ENCODE results near the gene PEX5.

The PEX5 gene

DNA sequence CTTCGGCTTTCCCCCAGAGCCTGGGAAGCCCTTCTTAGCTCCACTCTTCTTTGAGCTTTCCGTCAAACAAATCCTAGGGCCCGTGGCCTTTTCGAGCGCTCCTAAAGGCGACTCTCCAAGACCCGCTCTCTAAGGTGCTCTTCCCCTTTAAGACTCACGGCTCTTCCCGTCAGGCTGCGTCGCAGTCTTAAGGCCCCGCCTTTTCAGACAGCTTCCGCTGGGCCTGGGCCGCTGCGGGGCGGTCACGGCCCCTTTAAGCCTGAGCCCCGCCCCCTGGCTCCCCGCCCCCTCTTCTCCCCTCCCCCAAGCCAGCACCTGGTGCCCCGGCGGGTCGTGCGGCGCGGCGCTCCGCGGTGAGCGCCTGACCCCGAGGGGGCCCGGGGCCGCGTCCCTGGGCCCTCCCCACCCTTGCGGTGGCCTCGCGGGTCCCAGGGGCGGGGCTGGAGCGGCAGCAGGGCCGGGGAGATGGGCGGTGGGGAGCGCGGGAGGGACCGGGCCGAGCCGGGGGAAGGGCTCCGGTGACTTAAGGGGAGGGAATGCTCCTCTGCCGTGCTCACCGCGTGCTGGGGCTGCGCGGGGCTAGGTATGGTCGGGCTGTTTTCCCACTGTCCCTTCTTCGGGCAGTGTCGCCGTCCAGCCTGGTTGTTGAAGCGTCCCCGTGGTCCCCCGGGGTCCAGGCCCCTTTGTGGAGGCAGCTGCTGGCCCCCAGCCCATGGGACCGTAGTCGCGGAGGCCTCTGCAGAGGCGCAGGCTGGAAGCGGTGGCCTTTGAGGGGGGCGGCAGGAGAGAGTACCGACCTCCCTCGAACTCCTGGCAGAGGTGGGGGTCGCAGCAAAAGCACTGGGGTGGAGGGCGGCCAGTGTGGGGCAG lies at the start of gene PEX5:
Gene PEX5 (plus strand): TSS at position 289 of the 870 bp plus-strand sequence. CDS start 692 bp downstream, outside the sequence.
- peak; percentile 84 to 88 for DNase-seq

DNA sequence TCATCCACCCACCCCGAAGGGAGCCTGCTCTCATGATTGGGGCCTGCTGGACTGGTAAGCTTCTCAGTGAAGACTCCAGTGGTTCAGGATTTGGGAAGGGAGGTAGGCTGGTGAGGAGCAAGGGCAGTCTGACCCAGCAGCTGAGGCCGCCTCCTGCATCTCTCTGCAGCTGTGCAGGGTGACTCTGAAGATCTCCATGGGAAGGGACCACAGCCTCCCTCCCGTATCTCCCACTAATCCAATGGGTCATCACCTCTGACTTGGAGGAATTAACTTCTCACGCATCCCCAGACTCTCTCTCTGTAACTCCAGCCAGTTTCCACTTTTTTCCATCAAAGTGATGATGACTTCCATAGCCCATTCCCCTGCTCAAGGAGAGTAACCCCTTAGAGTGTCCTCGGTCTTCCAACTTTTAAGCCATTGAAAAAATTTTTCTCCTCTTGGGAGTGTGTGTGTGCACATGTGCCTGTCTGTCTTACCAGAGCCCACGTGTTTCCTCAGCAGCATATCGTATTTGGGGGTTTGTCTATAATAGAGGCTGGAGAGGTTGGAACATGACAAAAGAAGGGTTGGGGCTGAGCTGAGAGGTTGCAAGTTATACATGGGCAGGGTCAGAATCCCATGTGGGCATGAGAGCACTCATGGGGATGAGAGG lies 48.0 kb upstream of the PEX5 start:
- DNase-seq: no peak

DNA sequence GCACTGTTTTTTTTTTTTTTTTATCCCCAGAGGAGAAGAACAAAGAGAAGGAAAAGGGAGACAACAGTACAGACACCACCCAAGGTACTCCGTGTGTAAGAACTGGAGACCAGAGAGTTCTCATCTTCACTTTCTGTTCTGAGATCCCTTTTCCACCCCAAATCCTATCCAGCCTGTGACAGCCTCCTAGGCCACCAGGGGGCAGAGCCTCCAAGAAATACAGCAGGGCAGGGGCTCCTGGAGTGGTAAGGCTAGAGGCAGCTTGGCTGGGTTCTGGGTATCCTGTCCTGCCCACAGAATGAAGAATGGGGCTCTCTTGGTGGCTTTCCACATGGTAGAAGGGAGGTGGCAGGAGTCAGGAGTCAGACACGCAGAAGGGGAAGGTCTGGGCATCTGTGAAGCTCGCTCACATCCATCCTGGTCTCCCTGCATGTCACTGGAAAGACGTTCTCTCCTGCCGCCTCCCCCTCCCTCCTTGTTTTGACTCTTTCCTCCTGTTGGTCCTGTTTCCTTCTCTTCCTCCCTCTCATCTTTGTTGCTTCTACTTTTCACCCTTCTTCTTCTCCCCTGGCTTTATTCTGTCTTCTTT lies 47.3 kb upstream of the PEX5 start:
- peak; percentile 72 to 74 for DNase-seq

DNA sequence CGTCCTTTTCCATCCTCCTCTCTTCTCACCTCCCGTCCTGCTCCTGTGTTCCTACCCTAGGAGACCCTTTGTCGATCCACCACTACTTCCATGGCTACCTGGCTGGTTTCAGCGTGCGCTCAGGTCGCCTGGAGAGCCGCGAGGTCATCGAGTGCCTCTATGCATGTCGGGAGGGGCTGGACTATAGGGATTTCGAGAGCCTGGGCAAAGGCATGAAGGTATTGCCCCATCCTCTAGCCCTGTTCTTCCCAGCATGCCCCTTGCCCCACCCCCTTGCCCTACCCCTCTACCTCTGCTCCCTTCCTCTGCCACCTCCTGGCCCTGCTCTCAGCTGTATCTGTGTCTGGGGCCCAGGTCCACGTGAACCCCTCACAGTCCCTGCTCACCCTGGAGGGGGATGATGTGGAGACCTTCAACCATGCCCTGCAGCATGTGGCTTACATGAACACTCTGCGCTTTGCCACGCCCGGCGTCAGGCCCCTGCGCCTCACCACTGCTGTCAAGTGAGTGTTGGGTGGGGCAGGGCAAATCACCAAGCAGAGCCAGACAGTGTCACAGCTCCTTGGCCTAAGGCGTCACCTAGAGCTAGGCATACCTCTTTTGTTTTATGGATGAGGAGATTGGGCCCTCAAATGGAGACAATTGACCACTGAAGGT lies 46.5 kb upstream of the PEX5 start:
- DNase-seq: no peak

DNA sequence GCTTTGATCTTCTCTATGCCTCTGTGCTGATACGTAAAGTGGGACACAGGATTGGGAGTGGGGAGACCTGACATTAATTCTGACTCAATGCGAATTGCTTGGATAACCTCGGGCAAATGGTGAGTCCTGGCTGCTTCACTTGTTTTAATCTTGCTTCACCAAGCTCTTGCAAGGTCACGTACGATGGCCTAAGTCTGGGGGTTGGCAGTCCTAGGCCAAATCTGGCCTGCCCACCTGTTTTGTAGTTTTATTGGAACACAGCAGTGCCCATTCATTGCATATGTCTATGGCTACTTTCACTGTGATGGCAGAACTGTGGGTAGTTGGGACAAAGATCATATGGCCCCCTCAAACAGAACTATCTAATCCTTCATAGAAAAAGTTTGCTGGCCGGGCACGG lies 45.9 kb upstream of the PEX5 start:
- DNase-seq: no peak

DNA sequence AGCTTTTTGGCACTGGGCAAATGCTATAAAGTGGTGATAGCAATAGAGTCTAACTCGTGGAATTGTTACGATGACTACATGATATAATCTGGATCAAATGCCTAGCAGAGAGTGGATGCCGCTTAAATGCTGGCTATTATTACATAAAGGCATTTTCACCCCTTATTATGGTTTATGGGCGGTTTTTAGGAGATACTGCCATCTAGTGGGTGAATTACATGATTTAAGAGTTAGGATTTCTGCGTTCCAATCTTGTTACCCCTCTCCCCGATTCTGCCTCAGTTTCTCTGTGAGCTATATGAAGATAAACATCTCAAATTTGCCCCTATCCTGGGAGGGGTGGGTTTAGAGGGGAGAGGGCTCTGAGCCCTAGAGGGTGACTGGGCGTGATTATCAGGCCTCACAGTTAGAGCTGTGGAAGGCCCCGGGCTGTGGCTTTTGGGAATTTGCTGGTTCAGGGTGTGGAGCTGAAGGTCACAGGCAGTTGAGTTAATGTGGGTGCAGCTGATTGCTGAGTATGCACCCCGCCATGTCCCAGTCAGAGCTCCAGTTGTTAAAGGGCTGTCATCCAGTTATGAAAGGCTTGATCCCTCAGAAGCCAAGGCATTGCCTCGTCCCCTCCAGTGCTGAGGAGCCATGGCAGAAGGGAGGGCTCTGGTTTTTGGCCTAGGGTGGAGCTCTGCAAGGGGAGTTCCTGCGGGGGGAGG lies 44.9 kb upstream of the PEX5 start:
- no peak for DNase-seq

DNA sequence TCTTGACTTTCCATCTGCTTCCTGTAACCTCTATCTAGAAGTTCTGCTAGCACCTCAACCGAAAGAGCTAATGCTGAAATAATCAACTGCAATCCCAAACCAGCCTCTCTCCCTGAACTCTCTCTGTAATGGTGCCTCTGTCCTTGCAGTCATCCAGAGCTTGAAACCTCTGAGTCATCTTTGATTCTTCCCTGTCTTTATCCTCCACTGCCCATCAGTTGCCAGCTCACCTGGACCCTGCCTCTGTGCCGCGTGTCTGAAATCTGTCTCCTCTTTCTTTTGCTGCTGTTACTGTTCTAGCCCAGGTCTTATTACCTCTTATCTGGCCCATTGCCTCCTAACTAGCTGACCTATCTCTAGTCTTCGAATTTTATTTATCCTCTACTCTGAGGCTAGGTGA lies 43.8 kb upstream of the PEX5 start:
- no peak for DNase-seq

DNA sequence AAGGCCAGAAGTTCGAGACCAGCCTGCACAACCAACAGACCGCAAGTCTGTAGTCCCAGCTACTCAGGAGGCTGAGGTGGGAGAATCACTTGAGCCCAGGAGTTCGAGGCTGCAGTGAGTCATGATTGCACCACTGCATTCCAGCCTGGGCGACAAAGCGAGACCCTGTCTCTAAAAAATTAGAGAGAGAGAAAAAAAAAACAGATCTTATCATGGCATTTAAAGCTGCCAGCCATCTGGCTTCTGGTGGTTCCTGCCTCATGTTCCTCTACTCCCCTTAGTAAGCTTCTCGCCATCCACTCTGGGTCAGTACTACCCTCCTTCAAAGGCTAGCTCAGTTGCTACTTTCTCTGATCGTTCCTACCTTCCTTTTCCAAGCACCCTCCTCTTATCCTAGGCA lies 43.3 kb upstream of the PEX5 start:
- no peak for DNase-seq

DNA sequence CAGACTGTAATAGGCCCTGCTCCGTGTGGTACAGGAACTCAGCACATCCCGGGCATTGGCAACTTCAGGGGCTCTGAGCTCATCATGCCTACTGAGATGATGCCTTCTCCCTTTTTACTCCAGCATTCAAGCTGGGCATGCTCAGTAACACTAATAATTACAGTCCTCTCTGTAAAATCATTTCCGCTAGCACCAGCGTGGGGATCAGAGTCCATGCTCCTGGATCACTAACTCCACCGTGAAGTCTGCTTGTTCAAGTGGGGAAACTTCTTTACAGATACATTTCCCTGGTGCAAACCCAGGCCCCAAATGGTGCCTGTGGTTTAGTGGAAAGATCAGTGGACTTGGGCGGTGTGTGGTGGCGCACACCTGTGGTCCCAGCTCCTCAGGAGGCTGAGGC lies 42.6 kb upstream of the PEX5 start:
- no peak for DNase-seq

DNA sequence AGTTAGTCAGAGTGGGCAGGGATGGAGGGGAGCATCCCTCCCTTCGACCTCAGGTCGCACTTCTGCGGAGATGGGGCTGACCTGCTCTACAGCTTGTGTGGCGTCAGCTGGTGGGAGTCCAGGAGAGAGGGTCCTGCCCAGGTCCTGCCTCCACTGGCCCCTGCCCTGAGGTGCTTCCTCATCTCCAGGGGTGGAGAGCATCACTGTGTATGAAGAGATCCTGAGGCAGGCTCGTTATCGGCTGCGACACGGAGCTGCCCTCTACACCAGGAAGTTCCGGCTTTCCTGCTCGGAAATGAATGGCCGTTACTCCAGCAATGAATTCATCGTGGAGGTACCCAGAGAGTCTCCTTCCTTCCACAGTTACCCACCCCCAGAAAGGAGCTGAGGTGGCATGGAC lies 39.1 kb upstream of the PEX5 start:
- no peak for DNase-seq

DNA sequence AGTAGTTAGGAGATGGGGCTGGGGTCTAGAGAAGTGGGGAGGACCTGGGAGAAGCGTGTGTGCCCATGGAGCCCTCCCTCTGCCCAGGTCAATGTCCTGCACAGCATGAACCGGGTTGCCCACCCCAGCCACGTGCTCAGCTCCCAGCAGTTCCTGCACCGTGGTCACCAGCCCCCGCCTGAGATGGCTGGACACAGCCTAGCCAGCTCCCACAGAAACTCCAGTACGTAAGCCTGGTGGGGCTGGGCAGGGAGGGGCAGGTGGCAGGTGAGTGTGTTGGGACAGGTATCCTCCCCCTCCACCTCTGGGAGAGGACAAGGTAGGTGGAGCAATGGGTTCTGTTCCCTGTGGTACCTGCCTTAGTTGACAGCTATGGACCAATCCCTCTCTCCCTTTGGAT lies 38.6 kb upstream of the PEX5 start:
- no peak for DNase-seq

DNA sequence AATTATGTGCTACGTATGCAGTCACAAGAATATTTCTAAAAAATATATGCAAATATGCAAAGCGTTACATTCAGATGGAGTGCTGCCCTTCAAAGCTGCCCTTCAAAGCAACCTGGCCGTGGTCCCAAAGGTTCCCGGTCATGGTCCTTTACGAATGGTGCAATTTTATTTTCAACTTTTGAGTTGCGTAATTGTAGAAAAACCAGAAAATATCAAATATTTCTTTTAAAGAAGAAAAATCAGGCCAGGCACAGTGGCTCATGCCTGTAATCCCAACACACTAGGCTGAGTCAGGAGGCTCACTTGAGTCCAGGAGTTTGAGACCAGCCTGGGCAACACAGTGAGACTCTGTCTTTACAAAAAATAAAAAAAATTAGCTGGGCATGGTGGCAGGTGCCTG lies 38.0 kb upstream of the PEX5 start:
- DNase-seq: no peak

DNA sequence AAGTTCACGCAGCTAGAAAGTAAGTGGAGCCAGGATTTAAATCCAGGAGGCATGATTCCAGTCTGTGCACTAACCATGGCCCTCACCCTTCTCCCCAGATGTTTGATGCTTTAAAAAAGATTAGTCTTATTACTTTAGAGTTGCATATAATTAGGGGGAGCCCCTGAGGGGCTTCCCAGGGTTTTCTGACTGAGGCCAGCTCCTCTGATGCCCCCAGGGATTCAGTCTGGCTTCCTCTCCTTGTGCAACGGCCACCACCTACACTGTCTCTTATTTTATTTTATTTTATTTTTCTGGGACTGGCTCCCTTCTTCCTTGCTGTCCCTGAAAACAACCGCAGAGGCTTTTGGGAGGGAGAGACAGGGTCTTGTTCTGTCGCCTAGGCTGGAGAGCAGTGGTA lies 36.7 kb upstream of the PEX5 start:
- DNase-seq: no peak

DNA sequence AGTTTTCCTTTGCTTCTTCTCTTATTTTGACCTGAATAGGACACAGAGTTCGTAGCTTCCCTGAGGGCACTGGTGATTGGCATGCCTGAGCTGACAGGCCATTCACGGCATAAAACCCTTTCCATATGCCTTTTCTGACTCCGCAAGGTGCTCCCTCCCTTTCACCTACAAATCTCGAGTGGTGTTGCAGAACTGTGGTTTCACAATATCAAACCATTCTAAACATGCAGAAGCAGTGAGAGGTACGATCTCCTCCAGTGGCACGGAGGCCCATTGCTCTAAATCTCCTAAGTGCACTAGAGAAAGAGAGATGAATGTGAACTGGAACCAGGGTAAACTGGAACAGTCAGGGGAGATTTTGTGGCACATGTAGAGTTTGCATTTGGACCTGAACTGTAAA lies 35.4 kb upstream of the PEX5 start:
- no peak for DNase-seq

DNA sequence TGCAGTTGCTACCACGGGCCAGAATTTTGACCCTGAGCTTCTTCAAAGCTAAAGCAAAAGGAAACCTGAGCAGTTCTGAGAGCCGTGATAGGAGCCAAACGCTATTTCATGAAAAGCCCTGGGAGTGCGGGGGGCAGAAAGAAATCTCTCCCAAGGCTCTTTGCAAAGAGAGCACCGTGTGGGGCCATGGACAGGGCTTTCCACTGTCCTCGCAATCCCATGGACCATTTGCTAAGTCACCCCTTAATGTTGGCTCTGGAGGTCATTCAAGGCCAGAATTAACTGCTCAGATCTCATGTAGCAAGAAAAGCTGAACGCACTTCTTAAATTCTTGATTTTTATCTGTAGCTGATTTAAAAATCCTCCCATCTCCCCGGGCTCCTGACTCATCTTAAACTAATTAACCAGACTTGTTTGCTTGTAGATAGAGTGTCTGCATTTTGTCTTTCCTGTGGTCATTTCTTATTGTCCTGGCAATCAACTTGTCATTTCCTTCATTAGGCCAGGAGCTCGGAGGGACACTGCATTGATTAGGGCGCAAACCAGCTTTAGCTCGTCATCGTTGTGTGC lies 34.5 kb upstream of the PEX5 start:
- DNase-seq: no peak

DNA sequence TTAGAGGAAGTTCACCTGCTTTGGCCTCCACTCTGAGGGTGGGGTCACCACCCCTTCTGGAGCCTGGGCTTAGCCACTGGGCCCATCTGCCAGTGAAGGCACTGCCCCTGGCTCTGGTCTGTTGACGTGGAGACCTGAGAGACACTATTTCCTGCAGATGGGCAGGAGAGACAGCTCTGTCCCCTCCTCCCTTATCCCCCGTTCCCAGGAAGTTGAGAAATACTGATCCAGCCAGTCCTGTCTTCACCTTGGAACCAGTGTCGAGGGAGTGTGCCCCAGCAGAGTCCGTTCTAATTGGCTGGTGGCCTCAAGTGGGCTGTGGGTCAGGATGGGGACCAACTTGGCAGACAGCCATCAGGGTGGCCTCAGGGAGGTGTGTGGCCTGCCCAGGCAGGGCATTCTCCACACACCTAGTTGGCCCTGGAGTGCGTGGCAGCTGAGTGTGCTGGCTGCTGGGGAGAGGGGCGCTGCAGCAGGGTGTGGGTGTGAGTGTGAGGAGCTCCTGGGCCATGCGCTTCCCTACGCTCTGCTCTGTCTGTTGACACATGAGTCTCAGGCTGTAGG lies 33.9 kb upstream of the PEX5 start:
- no peak for DNase-seq

DNA sequence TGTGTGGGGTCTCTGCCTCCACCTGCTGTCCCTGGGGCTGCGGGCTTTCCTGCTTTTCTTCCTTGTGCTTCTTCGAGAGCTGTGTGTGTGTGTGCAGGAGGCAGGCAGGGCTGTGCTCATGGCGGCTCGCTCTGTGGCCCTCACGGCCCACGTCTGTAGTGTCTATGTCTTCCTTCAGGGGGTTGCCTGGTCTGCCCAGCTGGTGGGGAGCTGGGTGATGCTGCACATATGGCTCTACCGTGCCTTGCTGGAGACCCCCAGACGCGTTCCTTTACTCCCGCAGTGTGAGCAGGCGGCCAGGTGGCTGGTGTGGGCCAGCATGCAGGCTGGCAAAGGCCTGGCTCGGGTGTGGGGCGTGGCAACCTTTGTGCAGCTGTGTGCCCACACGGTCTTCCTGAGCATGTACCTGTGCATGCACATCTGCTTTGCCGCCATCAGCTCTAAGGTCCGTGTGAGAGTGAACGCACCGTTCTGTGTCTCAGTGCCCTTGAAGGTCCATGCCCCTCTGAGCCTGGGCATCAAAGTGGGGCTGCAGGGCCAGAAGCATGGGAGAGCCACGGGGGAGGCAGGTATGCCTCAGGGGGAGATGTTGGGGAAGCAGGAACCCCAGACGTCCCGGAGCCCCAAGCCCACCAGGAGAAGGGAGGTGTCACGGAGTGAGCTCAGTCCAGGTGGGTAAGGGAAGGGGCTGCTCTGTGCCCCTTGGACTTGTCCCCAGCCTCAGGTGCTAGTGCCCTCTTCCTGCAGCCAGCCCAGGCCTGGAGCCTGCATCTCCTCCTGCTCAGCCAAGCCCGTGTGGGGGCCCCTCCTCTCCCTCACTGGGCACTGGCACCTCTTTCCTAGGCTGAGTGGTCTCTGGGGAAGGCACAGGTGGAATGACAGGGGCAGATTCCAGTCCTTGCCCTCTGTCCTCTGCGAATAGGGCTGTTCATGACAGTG lies 33.0 kb upstream of the PEX5 start:
- DNase-seq: no peak

DNA sequence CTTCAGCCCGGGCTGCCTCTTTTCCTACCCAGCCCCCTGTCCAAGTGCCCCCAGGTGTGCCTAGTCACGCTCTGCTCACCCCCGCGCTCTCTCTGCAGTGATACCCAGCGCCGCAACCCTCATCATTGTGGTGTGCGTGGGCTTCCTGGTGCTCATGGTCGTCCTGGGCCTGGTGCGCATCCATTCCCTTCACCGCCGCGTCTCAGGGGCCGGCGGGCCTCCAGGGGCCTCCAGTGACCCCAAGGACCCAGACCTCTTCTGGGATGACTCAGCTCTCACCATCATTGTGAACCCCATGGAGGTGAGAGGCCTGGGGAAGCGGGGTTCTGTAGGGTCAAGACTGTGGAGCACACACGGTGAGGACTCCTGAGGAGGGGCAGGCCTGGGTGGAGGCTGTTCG lies 32.1 kb upstream of the PEX5 start:
- no peak for DNase-seq

DNA sequence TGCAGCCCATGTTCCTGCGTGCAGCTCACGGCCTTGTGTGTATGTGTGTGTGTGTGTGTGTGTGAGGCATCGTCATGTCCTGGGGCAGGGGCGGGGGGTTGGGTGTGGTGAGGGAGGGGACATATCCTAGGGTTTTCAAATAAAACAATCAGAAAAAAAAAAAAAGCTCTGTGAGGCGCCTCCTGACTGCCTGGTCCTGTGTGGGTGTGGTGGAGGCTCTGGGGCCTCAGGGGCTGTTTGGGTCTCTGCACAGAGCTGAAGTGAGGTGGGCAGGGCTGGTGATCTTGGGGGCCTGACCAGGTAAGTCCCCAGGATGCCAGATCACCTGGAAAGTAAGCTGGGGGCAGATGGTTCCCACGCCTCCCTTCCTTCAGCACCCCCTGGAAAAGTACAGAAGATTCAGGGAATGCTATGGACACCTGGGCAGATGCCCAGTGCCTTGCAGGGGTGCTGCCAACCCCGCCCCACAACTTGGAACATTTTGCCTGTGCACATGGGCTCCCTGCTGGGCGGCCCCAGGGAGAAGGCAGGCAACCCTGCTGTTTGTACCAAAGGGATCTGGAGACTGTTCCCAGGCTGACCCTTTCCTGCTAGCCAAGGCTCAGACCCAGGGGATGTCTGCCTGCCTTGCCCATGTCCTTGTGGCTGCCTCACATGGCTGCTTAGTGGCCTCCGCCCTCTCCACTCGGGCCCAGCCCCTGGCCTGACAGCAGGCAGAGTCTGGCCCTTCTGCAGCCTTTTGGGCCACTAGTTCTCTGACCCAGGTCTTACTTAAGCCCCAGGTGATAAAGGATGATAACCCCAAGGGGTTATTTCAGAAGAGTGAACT lies 30.5 kb upstream of the PEX5 start:
- no peak for DNase-seq

DNA sequence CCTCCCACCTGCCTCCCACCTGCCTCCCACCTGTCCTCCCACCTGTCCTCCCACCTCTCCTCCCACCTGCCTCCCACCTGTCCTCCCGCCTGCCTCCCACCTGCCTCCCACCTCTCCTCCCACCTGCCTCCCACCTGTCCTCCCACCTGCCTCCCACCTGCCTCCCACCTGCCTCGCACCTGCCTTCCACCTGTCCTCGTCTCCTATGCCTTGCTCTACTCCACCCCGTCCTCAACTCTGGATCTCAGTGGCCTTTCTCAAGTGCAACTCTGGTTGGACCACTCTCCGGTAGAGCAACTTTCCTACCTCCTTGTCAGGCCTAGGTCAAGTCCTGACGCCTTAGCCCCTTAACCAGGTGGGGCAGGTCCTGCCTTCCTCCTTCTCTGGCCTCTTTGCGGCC lies 29.3 kb upstream of the PEX5 start:
- DNase-seq: no peak
